ENCODE results near the gene CANT1.

GRCh38 chr17:78958641-78959127, 50.9 kb downstream of the CANT1 start:
- TF ChIP-seq CTCF (IDR thresholded peaks at IDR 0.05): no peak
- TF ChIP-seq SMAD3 (CRISPR knock-in tag; IDR thresholded peaks at IDR 0.05; ENCODE audit: borderline replicate concordance): no peak
- no peak for TF ChIP-seq TEAD1 (CRISPR knock-in tag; IDR thresholded peaks at IDR 0.05)
- no peak for TF ChIP-seq ZMAT4 (CRISPR knock-in tag; IDR thresholded peaks at IDR 0.05)
- no peak for TF ChIP-seq IRF2 (CRISPR knock-in tag; IDR thresholded peaks at IDR 0.05; ENCODE audit: borderline replicate concordance, low read depth)
- TF ChIP-seq ATF3 (CRISPR knock-in tag; conservative IDR thresholded peaks at IDR 0.05): no peak
- TF ChIP-seq E2F4 (CRISPR knock-in tag; IDR thresholded peaks at IDR 0.05; ENCODE audit: borderline replicate concordance, low read depth): no peak
- TF ChIP-seq CREM (CRISPR knock-in tag; IDR thresholded peaks at IDR 0.05): no peak
- no peak for TF ChIP-seq FOXP4 (CRISPR knock-in tag; IDR thresholded peaks at IDR 0.05)
- TF ChIP-seq CBFB (CRISPR knock-in tag; IDR thresholded peaks at IDR 0.05; ENCODE audit: low read depth): no peak
- no peak for TF ChIP-seq ZBTB43 (CRISPR knock-in tag; IDR thresholded peaks at IDR 0.05)
